Small intestine (tissue), 7 donors: ENCODE measurements around the gene SPDEF. TPM values are rescaled to one million over a fixed set of nuclear protein-coding genes. Genes with fewer than 3 reads are reported as not detected.

ENCODE experiments used
- DNase-seq, 2 donors: peaks; one replicate each; pipeline versions ENCODE4 v3.0.0 to v3.0.0-alpha.2; 2013
- FAIRE-seq: peaks from 2 replicates; lab custom pipeline; 2012; peaks lifted over from hg19 to GRCh38; lab: Jason Lieb, UNC
- H3K27ac ChIP-seq, 3 donors: one replicate each; pipeline ENCODE4 v1.5.1; 2013; ENCODE audit warnings: low read length in 2 of 3, mild to moderate bottlenecking in 2 of 3, control low read depth in 1 of 3, inconsistent platforms in 1 of 3, low read depth in 1 of 3, moderate library complexity in 1 of 3
- H3K27me3 ChIP-seq, 3 donors: one replicate each; pipeline ENCODE4 v1.6.1; 2013; ENCODE audit warnings: low read length in 3 of 3, inconsistent platforms in 1 of 3; ENCODE audit not compliant: control insufficient read depth in 3 of 3, insufficient read depth in 3 of 3
- H3K36me3 ChIP-seq, 3 donors: one replicate each; pipeline ENCODE4 v1.6.1; 2013; ENCODE audit warnings: low read length in 3 of 3, inconsistent platforms in 1 of 3, low read depth in 1 of 3, mild to moderate bottlenecking in 1 of 3, moderate library complexity in 1 of 3; ENCODE audit not compliant: control insufficient read depth in 3 of 3, insufficient read depth in 2 of 3
- H3K4me1 ChIP-seq, 3 donors: one replicate each; pipeline ENCODE4 v1.6.1; 2013; ENCODE audit warnings: low read length in 2 of 3, inconsistent platforms in 1 of 3, low read depth in 1 of 3, mild to moderate bottlenecking in 1 of 3, moderate library complexity in 1 of 3; ENCODE audit not compliant: control insufficient read depth in 3 of 3, insufficient read depth in 2 of 3
- H3K4me3 ChIP-seq, 3 donors: one replicate each; pipeline ENCODE4 v1.5.1; 2013; ENCODE audit warnings: low read length in 3 of 3, control low read depth in 1 of 3, inconsistent platforms in 1 of 3, low read depth in 1 of 3, mild to moderate bottlenecking in 1 of 3, moderate library complexity in 1 of 3
- H3K9me3 ChIP-seq, 2 donors: one replicate each; pipeline ENCODE4 v1.6.1; 2013; ENCODE audit warnings: low read depth in 1 of 2, low read length in 1 of 2; ENCODE audit not compliant: control insufficient read depth in 2 of 2, insufficient read depth in 1 of 2
- WGBS, 3 donors: extraction: QIAGEN DNeasy Blood & Tissue Kit; methylation state at CpG; one replicate each; pipeline ENCODE4 v1.1.7; 2013; 5-methylcytosine and 5-hydroxymethylcytosine counted together
- polyA plus RNA-seq, 4 donors: library from polyadenylated mRNA; stranded (reverse) in 3 of 4; unstranded in 1 of 4; fragments of 200-250 nt in 3 of 4; fragments of 120-200 nt in 1 of 4; gene quantifications; one replicate each; pipeline versions ENCODE4 v1.2.1 to v1.2.3, GENCODE V29; 2013
- donor health status: healthy with polysubstance abuse.
- donor health status: control.
- donor health status: control.
- donor health status: Bipolar disorder and iron deficiency.
- donor health status: healthy.

SPDEF gene
- polyA plus RNA-seq, 4 donors, result 10.9 to 20.6 (median 16.7) TPM

GRCh38 chr6:34580707-34581560 lies 24.8 kb upstream of the SPDEF start:
- FAIRE-seq (no peak), DNase-seq (no peak)
- 82 to 94% (median 93%) methylated on average over 6 of the region's 6 CpGs for WGBS, 3 donors
- H3K4me1 ChIP-seq, result no peaks in the 10 kb centered on the region
- no peaks in the 10 kb centered on the region for H3K9me3 ChIP-seq
- H3K4me3 ChIP-seq, result no peak overlapping the region
- H3K27ac ChIP-seq, result no peak overlapping the region
- no peaks in the 10 kb centered on the region for H3K27me3 ChIP-seq
- H3K36me3 ChIP-seq, result peaks cover 0 to 24% (median 0%) of the 10 kb centered on the region in 3 donors

- FAIRE-seq, result no peak
- Histone ChIP-seq H3K36me3 (peaks cover 0 to 19% (median 0%) of the 10 kb centered on the region in 3 donors), H3K27me3 (no peaks in the 10 kb centered on the region), H3K27ac (no peak overlapping the region), H3K4me1 (peaks cover 0 to 4% (median 0%) of the 10 kb centered on the region in 3 donors), H3K9me3 (no peaks in the 10 kb centered on the region), H3K4me3 (no peak overlapping the region)
- 87 to 92% (median 87%) methylated on average over 7 of the region's 7 CpGs for WGBS, 3 donors
- no peak for DNase-seq
These were observed 22.5 kb upstream of the SPDEF start for GRCh38 chr6:34578445-34579262.

- Histone ChIP-seq H3K4me1 (peaks cover 0 to 5% (median 0%) of the 10 kb centered on the region in 3 donors), H3K36me3 (peaks cover 0 to 5% (median 0%) of the 10 kb centered on the region in 3 donors), H3K27ac (no peak overlapping the region), H3K9me3 (no peaks in the 10 kb centered on the region), H3K4me3 (no peak overlapping the region), H3K27me3 (peaks cover 0 to 2% (median 0%) of the 10 kb centered on the region in 3 donors)
- 75 to 79% (median 78%) methylated on average over 18 of the region's 18 CpGs for WGBS, 3 donors
- DNase-seq, result no peak
- no peak for FAIRE-seq
These were observed 20.3 kb upstream of the SPDEF start for GRCh38 chr6:34576286-34576955.

GRCh38 chr6:34575326-34575725 lies 19.2 kb upstream of the SPDEF start:
- Histone ChIP-seq H3K27me3 (peaks cover 0 to 2% (median 0%) of the 10 kb centered on the region in 3 donors), H3K4me3 (no peak overlapping the region), H3K27ac (no peak overlapping the region), H3K9me3 (no peaks in the 10 kb centered on the region), H3K4me1 (peaks cover 0 to 5% (median 0%) of the 10 kb centered on the region in 3 donors), H3K36me3 (peaks cover 0 to 1% (median 0%) of the 10 kb centered on the region in 3 donors)
- no peak for FAIRE-seq
- 67 to 68% (median 67%) methylated on average over 3 of the region's 3 CpGs for WGBS, 3 donors
- DNase-seq, result no peak

GRCh38 chr6:34574647-34575293 lies 18.6 kb upstream of the SPDEF start:
- peaks cover 0 to 2% (median 0%) of the 10 kb centered on the region in 3 donors for H3K27me3 ChIP-seq
- no peaks in the 10 kb centered on the region for H3K36me3 ChIP-seq
- DNase-seq (no peak), FAIRE-seq (no peak)
- no peak overlapping the region for H3K4me3 ChIP-seq
- WGBS, 3 donors, result 58 to 77% (median 59%) methylated on average over 10 of the region's 10 CpGs
- H3K4me1 ChIP-seq, result peaks cover 0 to 5% (median 0%) of the 10 kb centered on the region in 3 donors
- no peaks in the 10 kb centered on the region for H3K9me3 ChIP-seq
- H3K27ac ChIP-seq, result no peak overlapping the region

GRCh38 chr6:34573567-34574183 lies 17.5 kb upstream of the SPDEF start:
- Histone ChIP-seq H3K4me3 (no peak overlapping the region), H3K36me3 (no peaks in the 10 kb centered on the region), H3K27me3 (peaks cover 0 to 2% (median 0%) of the 10 kb centered on the region in 3 donors), H3K4me1 (peaks cover 0 to 5% (median 0%) of the 10 kb centered on the region in 3 donors), H3K9me3 (no peaks in the 10 kb centered on the region), H3K27ac (no peak overlapping the region)
- FAIRE-seq (no peak), DNase-seq (no peak)
- WGBS, 3 donors, result 41 to 61% (median 43%) methylated on average over 8 of the region's 8 CpGs

- WGBS, 3 donors, result 89 to 92% (median 89%) methylated on average over 6 of the region's 6 CpGs
These were observed 16.5 kb upstream of the SPDEF start for GRCh38 chr6:34572585-34572984.

More at GRCh38 chr6:34572585-34572984, 16.5 kb upstream of the SPDEF start:
- Histone ChIP-seq H3K27me3 (peaks cover 0 to 2% (median 0%) of the 10 kb centered on the region in 3 donors), H3K27ac (no peak overlapping the region), H3K4me1 (peaks cover 0 to 5% (median 0%) of the 10 kb centered on the region in 3 donors), H3K4me3 (no peak overlapping the region), H3K9me3 (no peaks in the 10 kb centered on the region), H3K36me3 (no peaks in the 10 kb centered on the region)
- no peak for FAIRE-seq
- DNase-seq, result no peak
